H9 (cell line): Measurements from ENCODE around the gene FAM9C. TPM values are rescaled to one million over a fixed set of nuclear protein-coding genes. Genes with fewer than 3 reads are reported as not detected.

ENCODE experiments used
- DNase-seq: peaks from one replicate; pipeline ENCODE4 v3.0.0-alpha.2; 2017
- H2AFZ ChIP-seq: one replicate; pipeline ENCODE4 v1.6.1; 2013; ENCODE audit warnings: mild to moderate bottlenecking, low read length, control low read depth, moderate library complexity
- H2AK5ac ChIP-seq: 2 replicates; pipeline ENCODE4 v1.6.1; 2013; ENCODE audit warnings: low read length, control low read depth, mixed read lengths; ENCODE audit not compliant: insufficient read length
- H2BK120ac ChIP-seq: one replicate; pipeline ENCODE4 v1.6.1; 2013; ENCODE audit warnings: low read depth, mild to moderate bottlenecking, low read length, control low read depth, inconsistent platforms; ENCODE audit not compliant: poor library complexity, severe bottlenecking
- H2BK12ac ChIP-seq: 2 replicates; pipeline ENCODE4 v1.6.1; 2013; ENCODE audit warnings: low read length, control low read depth, mixed read lengths, low read depth; ENCODE audit not compliant: insufficient read length
- H2BK15ac ChIP-seq: 2 replicates; pipeline ENCODE4 v1.6.1; 2013; ENCODE audit warnings: low read depth, low read length, control low read depth
- H2BK20ac ChIP-seq: one replicate; pipeline ENCODE4 v1.6.1; 2013; ENCODE audit warnings: low read depth, mild to moderate bottlenecking, low read length, control low read depth, inconsistent platforms; ENCODE audit not compliant: poor library complexity, severe bottlenecking
- H2BK5ac ChIP-seq: 2 replicates; pipeline ENCODE4 v1.6.1; 2013; ENCODE audit warnings: low read length, control low read depth, mixed read lengths; ENCODE audit not compliant: insufficient read length
- H3K14ac ChIP-seq: 2 replicates; pipeline ENCODE4 v1.6.1; 2013; ENCODE audit warnings: low read length, control low read depth; ENCODE audit not compliant: insufficient read depth
- H3K18ac ChIP-seq: 2 replicates; pipeline ENCODE4 v1.6.1; 2013; ENCODE audit warnings: low read depth, mild to moderate bottlenecking, mixed read lengths, low read length, control low read depth; ENCODE audit not compliant: insufficient read length
- H3K23ac ChIP-seq: 2 replicates; pipeline ENCODE4 v1.6.1; 2013; ENCODE audit warnings: low read length, control low read depth, mixed read lengths, low read depth; ENCODE audit not compliant: insufficient read length
- H3K23me2 ChIP-seq: 2 replicates; pipeline ENCODE4 v1.6.1; 2013; ENCODE audit warnings: low read depth, mild to moderate bottlenecking, mixed read lengths, low read length, control low read depth; ENCODE audit not compliant: insufficient read length, poor library complexity, severe bottlenecking
- H3K27ac ChIP-seq: 2 replicates; pipeline ENCODE4 v1.5.1; 2013; ENCODE audit warnings: low read length, control low read depth, mixed read lengths, low read depth; ENCODE audit not compliant: insufficient read length
- H3K27me3 ChIP-seq: 2 replicates; pipeline ENCODE4 v1.6.1; 2013; ENCODE audit warnings: low read length, control low read depth, inconsistent platforms; ENCODE audit not compliant: insufficient read depth
- H3K4ac ChIP-seq: 2 replicates; pipeline ENCODE4 v1.6.1; 2013; ENCODE audit warnings: low read depth, mild to moderate bottlenecking, control low read depth, inconsistent platforms, low read length, moderate library complexity
- H3K4me1 ChIP-seq: 2 replicates; pipeline ENCODE4 v1.6.1; 2013; ENCODE audit warnings: low read length, control low read depth, inconsistent platforms; ENCODE audit not compliant: insufficient read depth
- H3K4me2 ChIP-seq: 2 replicates; pipeline ENCODE4 v1.6.1; 2013; ENCODE audit warnings: low read length, control low read depth, mixed read lengths; ENCODE audit not compliant: insufficient read length, insufficient read depth
- H3K56ac ChIP-seq: 2 replicates; pipeline ENCODE4 v1.6.1; 2013; ENCODE audit warnings: low read depth, mild to moderate bottlenecking, mixed read lengths, low read length, control low read depth; ENCODE audit not compliant: insufficient read length
- H3K79me1 ChIP-seq: 2 replicates; pipeline ENCODE4 v1.6.1; 2013; ENCODE audit warnings: low read depth, mild to moderate bottlenecking, moderate library complexity, low read length, control low read depth, inconsistent platforms; ENCODE audit not compliant: insufficient read depth, poor library complexity, severe bottlenecking
- H3K79me2 ChIP-seq: 2 replicates; pipeline ENCODE4 v1.6.1; 2013; ENCODE audit warnings: low read length, control low read depth, inconsistent platforms; ENCODE audit not compliant: insufficient read depth
- H3K9ac ChIP-seq: 2 replicates; pipeline ENCODE4 v1.6.1; 2013; ENCODE audit warnings: low read length, control low read depth, mixed read lengths; ENCODE audit not compliant: insufficient read length; ENCODE audit errors: extremely low read depth
- H3K9me3 ChIP-seq: one replicate; pipeline ENCODE4 v1.6.1; 2013; ENCODE audit warnings: low read depth, low read length, inconsistent platforms; ENCODE audit not compliant: control insufficient read depth
- H3T11ph ChIP-seq: one replicate; pipeline ENCODE4 v1.6.1; 2013; ENCODE audit warnings: mild to moderate bottlenecking, low read length, control low read depth, inconsistent platforms
- H4K20me1 ChIP-seq: one replicate; pipeline ENCODE4 v1.6.1; 2013; ENCODE audit not compliant: control insufficient read depth, insufficient read length, insufficient read depth
- H4K5ac ChIP-seq: 2 replicates; pipeline ENCODE4 v1.6.1; 2013; ENCODE audit warnings: low read depth, mild to moderate bottlenecking, mixed read lengths, low read length, control low read depth; ENCODE audit not compliant: insufficient read length
- H4K8ac ChIP-seq: replicated peaks from 2 replicates; pipeline ENCODE4 v1.6.1; 2013; ENCODE audit warnings: low read length, control low read depth, mixed read lengths, low read depth; ENCODE audit not compliant: insufficient read length
- H4K91ac ChIP-seq: 2 replicates; pipeline ENCODE4 v1.6.1; 2013; ENCODE audit warnings: low read depth, mild to moderate bottlenecking, moderate library complexity, mixed read lengths, low read length, control low read depth; ENCODE audit not compliant: insufficient read length
- H3K27ac Mint-ChIP-seq, 3 experiments: 2 replicates in 2 of 3; 3 replicates in 1 of 3; pipeline ENCODE4 v1.8.0; 2020 to 2021; ENCODE audit warnings: mixed read lengths in 3 of 3, mild to moderate bottlenecking in 1 of 3, moderate library complexity in 1 of 3
- H3K27me3 Mint-ChIP-seq: 2 replicates; pipeline ENCODE4 v1.8.0; 2021; ENCODE audit warnings: low read depth, mild to moderate bottlenecking, moderate library complexity, mixed read lengths
- H3K36me3 Mint-ChIP-seq, 3 experiments: 2 replicates in 2 of 3; 3 replicates in 1 of 3; pipeline ENCODE4 v1.8.0; 2020 to 2021; ENCODE audit warnings: low read depth in 3 of 3, mixed read lengths in 3 of 3; ENCODE audit not compliant: insufficient read depth in 1 of 3
- H3K4me1 Mint-ChIP-seq, 2 experiments: 2 replicates each; pipeline ENCODE4 v1.8.0; 2020; ENCODE audit warnings: mixed read lengths in 2 of 2
- H3K4me3 Mint-ChIP-seq, 2 experiments: 2 replicates in 1 of 2; 3 replicates in 1 of 2; pipeline ENCODE4 v1.8.0; 2020 to 2021; ENCODE audit warnings: mild to moderate bottlenecking in 2 of 2, mixed read lengths in 2 of 2, moderate library complexity in 1 of 2
- H3K9me3 Mint-ChIP-seq, 2 experiments: 2 replicates in 1 of 2; 3 replicates in 1 of 2; pipeline ENCODE4 v1.8.0; 2020; ENCODE audit warnings: mild to moderate bottlenecking in 2 of 2, mixed read lengths in 2 of 2, moderate library complexity in 1 of 2
- CTCF ChIP-seq: fragments of 200-600 bp; sonication (generic); conservative IDR thresholded peaks from 3 replicates; pipeline ENCODE4 v1.8.0; 2021; ENCODE audit warnings: antibody characterized with exemption, mild to moderate bottlenecking
- WGBS: extraction: QIAGEN DNeasy Blood & Tissue Kit; methylation state at CpG from one replicate; pipeline ENCODE4 v1.1.7; 2013; ENCODE audit warnings: missing lambda C conversion rate, low lambda C conversion rate, mixed read lengths; ENCODE audit not compliant: insufficient read length; ENCODE audit errors: extremely low coverage; 5-methylcytosine and 5-hydroxymethylcytosine counted together
- total RNA-seq: library from RNA; stranded (reverse); gene quantifications from 2 replicates; pipeline ENCODE4 v1.2.1, GENCODE V29; 2021

FAM9C gene
- total RNA-seq, 1 experiment from 2014 or later, result not detected

GRCh38 chrX:13066391-13066790 is 22.0 kb upstream of the FAM9C start:
- Histone ChIP-seq H3K14ac (no peak overlapping the region), H3K27me3 (no peaks in the 10 kb centered on the region), H3K79me2 (no peaks in the 10 kb centered on the region), H3K23me2 (no peaks in the 10 kb centered on the region), H2BK15ac (no peak overlapping the region), H3K27ac (no peak overlapping the region), H3K23ac (no peak overlapping the region), H3K79me1 (no peaks in the 10 kb centered on the region), H3K9me3 (peaks cover 7% of the 10 kb centered on the region), H4K5ac (no peak overlapping the region), H4K20me1 (no peaks in the 10 kb centered on the region), H3K4ac (no peak overlapping the region), H2AFZ (no peak overlapping the region), H3K4me2 (no peak overlapping the region), H2BK20ac (no peak overlapping the region), H3K9ac (no peak overlapping the region), H2BK120ac (no peak overlapping the region), H3K56ac (no peak overlapping the region), H3T11ph (no peak overlapping the region), H4K8ac (no peak overlapping the region), H2AK5ac (no peak overlapping the region), H3K4me1 (no peaks in the 10 kb centered on the region), H2BK5ac (no peak overlapping the region), H3K18ac (no peak overlapping the region), H4K91ac (no peak overlapping the region), H2BK12ac (no peak overlapping the region)
- Mint-ChIP-seq H3K36me3 (peaks cover 22 to 37% (median 29%) of the 10 kb centered on the region in 3 experiments), H3K4me3 (no peak overlapping the region), H3K9me3 (peaks cover 70% of the 10 kb centered on the region in 2 experiments), H3K27ac (no peak overlapping the region), H3K4me1 (no peaks in the 10 kb centered on the region), H3K27me3 (peaks cover 6% of the 10 kb centered on the region; the same call in 1 of the 2 replicates)
- WGBS, result no CpG with 5 or more reads among the region's 4 CpGs
- no peak for TF ChIP-seq CTCF
- no peak for DNase-seq
